HG03439 (cell line): ENCODE measurements around the gene LRP1-AS.

Experiments used
- ATAC-seq: cut with Tn5 transposase; IDR thresholded peaks from one replicate; pipeline ENCODE4 v1.9.1; 2021; ENCODE audit warnings: mild to moderate bottlenecking, moderate library complexity; ENCODE audit not compliant: unreplicated experiment

LRP1-AS gene

DNA sequence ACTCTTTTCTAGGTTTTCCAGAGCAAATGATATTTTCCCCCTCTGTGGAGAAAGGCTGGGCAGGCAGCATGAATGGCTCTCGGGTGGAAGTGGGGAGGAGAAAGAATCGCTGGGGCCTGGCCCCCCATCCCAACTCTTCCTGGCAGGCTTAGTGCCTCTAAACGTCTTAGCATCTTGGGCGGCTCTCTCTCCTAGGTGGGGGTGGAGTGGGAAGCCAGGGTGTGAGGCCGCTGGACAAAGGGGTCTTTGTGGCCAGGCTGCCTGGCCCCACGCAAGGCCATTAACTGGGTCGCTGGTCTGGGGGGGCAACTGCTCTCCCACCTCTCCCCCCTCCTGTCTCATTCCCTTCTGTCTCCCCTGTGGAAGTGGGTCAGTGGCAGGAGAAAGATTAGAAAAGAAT is 4.7 kb downstream of the LRP1-AS start:
- no peak for ATAC-seq

- ATAC-seq: no peak
Measured at GRCh38 chr12:57142121-57142520, 5.3 kb downstream of the LRP1-AS start.

- no peak for ATAC-seq
Measured at GRCh38 chr12:57141249-57141648, 6.2 kb downstream of the LRP1-AS start.

DNA sequence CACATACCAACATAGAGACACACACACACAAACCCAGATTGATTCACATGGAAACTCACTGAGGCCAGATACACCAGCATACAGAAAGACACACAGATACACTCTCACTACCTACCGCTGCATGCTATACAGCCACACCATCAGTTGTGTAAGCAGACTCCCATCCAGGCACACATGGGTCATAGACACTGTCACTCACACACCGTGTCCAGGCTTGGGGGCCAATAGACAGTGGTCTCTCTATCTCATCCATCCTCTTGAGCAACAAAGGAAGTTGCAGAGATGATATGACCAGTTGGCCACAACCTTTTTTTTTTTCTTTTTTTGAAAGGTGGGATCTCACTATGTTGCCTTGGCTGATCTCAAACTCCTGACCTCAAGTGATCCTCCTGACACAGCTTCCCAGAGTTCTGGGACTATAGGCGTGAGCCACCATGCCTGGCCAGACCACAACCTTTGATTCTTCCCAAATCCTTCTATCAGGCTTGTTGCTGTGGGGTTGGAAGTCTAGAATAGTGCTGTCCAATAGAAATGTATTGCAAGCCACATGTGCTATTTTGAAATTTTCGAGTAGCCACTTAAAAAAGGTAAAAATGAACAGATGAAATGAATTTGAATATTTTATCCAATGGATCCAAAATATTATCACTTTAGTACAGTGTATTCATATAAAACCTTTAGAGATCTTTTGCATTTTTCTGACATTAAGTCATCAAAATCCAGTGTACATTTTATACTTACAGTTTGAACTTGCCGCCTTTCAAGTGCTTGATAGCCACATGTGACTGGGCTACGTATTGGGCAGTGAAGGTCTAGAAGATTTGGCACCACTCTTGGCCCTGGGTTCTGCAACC is 7.4 kb downstream of the LRP1-AS start:
- no peak for ATAC-seq

DNA sequence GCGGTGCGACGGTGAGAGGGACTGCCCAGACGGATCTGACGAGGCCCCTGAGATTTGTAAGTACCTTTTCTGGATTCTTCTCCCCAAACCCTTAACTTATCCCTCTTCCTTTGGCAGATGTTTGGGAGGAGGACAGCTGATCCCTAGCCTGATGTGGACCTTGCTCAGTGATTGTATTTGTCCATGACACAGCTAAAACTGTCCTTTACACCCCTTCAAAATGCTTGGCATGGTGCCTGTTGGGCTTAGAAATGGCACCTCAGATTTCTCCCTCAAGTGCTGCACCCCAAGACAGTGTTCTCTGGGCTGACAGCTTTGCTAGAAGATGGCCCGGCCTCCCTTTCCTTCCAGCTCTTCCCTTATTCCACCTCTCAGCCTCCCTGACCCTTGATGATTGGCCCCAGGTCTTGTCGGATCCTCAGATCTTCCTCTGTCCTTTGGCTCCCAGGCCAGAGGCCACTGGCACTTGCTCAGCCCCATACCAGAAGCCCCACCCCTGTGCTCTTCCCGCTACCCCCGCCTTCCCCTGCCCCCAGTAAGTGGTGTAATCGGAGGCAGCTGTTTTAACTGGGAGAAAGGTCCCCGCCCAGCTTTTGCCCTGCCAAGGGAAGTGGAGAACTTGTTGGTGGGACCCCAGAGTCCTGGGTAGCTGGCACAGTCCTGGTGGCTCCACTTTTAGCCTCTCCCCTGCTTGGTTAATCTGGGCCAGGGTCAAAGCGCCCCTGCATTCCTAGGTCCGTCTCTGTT is 8.7 kb downstream of the LRP1-AS start:
- ATAC-seq: no peak

DNA sequence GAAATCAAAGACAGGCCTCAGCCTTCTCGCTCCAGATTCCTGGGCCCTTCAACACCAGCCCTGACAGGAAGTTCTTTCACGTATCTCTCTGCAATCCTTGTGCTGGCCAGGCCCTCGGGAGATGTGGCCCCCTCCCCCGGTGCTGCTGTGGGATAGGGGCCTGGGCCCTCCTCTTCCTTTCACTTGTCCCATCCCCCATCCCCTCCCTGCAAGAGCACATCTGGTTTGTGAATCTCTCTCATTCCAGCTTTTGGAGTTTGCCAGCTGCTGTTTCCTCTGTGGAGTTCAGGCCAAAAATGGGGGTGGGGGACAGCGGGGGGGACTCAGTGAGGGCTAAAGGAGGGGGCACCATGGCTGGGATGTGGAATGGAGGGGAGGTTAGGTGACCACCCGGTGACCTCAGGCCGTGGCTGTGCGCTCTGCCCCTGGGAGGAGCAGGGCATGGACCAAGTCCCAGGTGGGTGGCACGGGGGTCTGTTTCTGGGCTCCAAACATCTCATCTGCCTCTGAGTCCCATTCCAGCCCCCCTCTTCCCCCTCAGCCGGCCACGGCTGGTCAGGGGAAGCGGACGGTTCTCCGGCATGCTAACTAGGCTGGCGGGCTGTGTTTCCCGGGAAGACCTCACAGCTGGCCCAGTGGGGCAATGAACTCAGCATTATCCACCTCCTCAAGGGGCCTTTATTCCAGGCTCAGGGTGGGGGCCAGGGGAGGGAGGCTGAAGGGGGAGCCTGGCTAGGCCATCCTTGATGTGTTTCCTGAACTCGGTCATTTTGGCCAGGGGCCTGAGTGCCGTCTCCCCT is 11.7 kb downstream of the LRP1-AS start:
- ATAC-seq: no peak

GRCh38 chr12:57134949-57135348 is 12.5 kb downstream of the LRP1-AS start:
- no peak for ATAC-seq

DNA sequence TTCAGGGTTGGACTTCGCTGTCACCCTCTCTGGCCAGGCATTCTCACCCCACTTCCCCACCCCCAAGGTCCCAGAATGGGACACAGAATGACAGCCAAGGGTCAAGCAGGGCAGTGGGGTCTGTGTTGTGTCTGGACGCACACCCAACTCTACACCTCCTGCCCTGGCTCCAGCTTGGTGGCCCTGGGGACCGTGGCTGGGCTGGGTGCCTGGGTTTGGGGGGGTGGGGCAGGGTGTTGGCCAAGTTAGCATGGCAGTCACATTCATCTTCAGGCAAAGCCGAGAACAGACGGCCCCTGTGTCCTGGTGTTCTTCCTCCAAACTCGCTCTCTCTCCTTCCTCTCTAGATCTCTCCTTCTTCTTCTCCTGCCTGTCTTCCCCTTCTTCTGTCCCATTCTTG is 13.5 kb downstream of the LRP1-AS start:
- ATAC-seq: no peak

DNA sequence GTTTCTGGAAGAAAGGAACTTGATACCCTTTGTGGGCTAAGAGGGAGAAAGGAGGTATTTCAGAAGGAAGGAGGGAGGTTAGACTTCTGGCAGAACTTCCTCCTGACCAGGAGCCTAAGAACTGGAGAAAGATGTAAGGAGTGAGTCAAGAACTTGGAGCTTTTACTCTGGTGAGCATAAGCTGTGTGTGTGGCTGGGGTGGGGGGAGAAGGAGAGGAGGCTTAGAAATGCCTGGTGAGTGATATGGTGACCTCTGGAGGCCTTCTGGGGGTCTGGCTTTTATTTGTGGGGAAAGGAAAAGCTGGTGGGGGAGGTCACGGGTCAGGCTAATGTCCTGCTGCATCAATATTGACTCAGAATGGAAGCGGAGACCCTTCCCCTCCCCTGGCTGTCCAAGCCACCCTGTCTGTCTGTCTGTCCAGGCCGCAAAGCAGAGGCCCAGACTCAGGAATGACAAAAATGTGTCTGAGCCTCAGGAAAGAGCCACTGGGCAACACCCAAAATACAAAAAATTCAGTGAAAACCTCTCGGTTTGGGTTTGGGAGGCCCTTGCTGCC is 14.3 kb downstream of the LRP1-AS start:
- no peak for ATAC-seq

DNA sequence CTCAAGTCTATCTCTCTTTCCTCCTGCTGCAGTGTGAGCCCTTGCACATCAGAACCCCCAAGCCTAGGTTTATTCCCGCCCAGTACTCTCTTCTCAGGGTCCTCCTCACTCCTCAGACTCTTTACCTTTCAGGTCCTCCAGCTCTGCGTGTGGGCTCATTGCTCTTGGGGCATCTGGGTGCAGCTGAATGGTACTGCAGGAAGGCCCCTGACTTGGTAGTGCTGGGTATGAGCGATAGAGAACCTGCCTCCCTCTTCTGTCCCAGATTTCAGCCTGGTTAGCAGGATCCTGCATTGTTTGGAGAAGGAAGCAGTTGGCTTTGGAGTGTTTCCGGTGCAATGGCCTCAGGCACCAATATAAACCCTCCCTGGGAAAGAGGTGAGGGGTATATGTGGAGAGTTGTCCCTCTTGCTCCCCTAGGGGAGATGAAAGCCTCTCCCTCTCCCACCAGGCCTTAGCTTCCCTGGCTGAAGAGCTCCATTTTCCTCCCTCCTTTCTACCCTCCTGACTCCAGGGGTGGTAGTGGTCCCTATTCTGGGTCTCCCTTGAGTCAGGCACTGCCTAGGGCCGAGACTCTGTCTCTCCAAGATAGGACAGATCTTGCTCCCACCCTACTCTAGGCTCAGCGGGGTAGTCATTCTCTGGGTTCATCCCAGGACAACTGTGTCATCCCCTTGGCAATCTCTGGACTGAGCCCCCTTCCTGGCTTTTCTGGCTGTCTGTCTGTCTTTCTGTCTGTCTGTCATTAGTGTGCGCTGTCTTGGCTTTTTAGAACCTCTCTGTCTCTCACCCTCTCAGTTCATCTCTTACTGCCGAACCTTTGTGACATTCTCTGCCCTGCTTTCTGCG is 15.3 kb downstream of the LRP1-AS start:
- no peak for ATAC-seq

GRCh38 chr12:57130941-57131340 is 16.5 kb downstream of the LRP1-AS start:
- ATAC-seq: no peak

GRCh38 chr12:57129889-57130288 is 17.5 kb downstream of the LRP1-AS start:
- ATAC-seq: no peak

GRCh38 chr12:57129321-57129842 is 18.0 kb downstream of the LRP1-AS start:
- no peak for ATAC-seq

DNA sequence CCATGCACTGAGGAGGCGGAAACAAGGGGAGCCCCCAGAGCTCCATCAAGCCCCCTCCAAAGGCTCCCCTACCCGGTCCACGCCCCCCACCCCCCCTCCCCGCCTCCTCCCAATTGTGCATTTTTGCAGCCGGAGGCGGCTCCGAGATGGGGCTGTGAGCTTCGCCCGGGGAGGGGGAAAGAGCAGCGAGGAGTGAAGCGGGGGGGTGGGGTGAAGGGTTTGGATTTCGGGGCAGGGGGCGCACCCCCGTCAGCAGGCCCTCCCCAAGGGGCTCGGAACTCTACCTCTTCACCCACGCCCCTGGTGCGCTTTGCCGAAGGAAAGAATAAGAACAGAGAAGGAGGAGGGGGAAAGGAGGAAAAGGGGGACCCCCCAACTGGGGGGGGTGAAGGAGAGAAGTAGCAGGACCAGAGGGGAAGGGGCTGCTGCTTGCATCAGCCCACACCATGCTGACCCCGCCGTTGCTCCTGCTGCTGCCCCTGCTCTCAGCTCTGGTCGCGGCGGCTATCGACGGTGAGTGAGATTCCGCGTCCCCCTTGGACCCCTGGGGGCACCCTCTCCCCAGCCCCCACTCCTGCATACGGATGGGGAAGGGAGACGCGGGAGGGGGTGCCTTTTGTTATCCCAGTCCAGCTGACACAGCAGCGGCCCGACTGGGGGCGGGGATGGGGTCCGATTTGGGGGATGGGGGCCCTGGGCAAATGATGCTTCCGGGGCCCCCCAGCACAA is 18.7 kb downstream of the LRP1-AS start:
- no peak for ATAC-seq

- peak; percentile 44 for ATAC-seq
Measured at GRCh38 chr12:57127726-57128518, 19.5 kb downstream of the LRP1-AS start, which contains the start of gene LRP1. Gene LRP1, plus strand, starts transcription at chr12:57128483. Its CDS starts 482 bp downstream, at chr12:57128965.

GRCh38 chr12:57127101-57127725 is 20.2 kb downstream of the LRP1-AS start:
- peak; percentile 40 for ATAC-seq

- no peak for ATAC-seq
Measured at GRCh38 chr12:57126561-57126960, 20.9 kb downstream of the LRP1-AS start.

DNA sequence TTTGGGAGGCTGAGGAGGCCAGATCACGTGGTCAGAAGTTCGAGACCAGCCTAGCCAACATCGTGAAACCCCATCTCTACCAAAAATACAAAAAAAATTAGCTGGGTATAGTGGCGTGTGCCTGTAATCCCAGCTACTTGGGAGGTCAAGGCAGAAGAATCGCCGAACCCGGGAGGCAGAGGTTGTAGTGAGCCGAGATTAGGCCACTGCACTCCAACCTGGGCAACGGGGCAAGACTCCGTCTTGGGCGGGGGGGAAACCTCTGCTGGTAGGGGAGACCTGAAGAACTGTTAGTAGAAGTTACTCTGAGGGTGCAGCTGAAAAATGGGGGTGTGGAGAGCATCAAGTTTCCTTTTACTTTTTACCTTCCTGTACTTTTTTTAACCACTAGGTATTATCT is 21.4 kb downstream of the LRP1-AS start:
- no peak for ATAC-seq
